A549 (cell line): ENCODE measurements around the gene GNRH2.

Experiments used
- CTCF ChIP-seq: fragments of >200 bp; sonication (Bioruptor Twin); formaldehyde crosslinking; IDR thresholded peaks from 3 replicates; pipeline ENCODE4 v1.5.1; 2016
- JUNB ChIP-seq: fragments of >200 bp; sonication (Bioruptor Twin); formaldehyde crosslinking; IDR thresholded peaks from 2 replicates; pipeline ENCODE4 v1.6.1; 2016
- NPAS2 ChIP-seq: fragments of 250-450 bp; sonication (Bioruptor Pico); IDR thresholded peaks from 2 replicates; pipeline ENCODE4 v1.8.0; 2022; ENCODE audit warnings: mild to moderate bottlenecking, moderate library complexity, borderline replicate concordance
- POLR2A ChIP-seq: IDR thresholded peaks from 2 replicates; pipeline ENCODE4 v1.6.1; 2012; ENCODE audit warnings: mild to moderate bottlenecking, low read length

- TF ChIP-seq CTCF (no peak), POLR2A (no peak), NPAS2 (no peak), JUNB (no peak)
These were observed 42.2 kb downstream of the GNRH2 start for GRCh38 chr20:3085571-3086072.
